HG02623 (cell line): ENCODE results near the gene DNAJB6.

Experiments used
- ATAC-seq: cut with Tn5 transposase; IDR thresholded peaks from one replicate; pipeline ENCODE4 v1.9.1; 2021; ENCODE audit warnings: moderate library complexity; ENCODE audit not compliant: unreplicated experiment

Gene DNAJB6

GRCh38 chr7:157336383-157337315 is at the start of gene DNAJB6:
TSS of gene DNAJB6 (plus strand) at chr7:157337004. CDS start at chr7:157358573, 21,569 bp downstream.
- peak; percentile 70 for ATAC-seq

DNA sequence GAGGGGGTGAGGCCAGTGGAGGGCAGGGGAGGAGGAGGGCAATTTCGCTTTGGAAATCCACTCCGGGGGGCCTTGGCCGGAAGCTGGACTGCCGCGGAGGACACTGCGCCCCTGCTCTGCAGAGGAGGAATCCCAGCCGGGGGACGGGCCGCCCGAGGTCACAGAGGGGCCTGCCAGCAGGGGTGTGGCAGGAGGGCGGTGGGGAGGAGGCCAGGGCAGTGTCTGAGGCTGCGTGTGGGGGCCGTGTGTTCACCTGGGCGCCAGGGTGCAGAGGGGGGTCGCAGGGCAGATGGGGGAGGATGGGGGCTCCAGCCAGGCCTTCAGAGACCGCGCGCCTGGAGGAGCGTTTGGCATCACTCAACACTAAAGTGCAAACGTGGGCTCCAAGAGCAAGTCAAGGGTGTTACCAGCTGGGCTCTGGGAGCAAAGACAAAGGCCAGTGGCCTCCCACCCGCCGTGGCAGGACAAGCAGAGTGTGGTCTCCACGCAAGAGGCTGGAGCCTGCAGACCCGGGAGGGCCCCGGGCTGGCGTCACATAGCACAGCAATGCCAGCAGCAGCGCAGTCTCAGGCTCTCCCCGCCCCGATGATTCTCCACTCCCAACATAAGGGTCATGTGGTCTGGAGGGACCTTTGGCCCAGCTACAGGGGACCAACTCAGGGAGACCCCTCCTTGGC is 45.3 kb upstream of the DNAJB6 start:
- ATAC-seq: no peak

DNA sequence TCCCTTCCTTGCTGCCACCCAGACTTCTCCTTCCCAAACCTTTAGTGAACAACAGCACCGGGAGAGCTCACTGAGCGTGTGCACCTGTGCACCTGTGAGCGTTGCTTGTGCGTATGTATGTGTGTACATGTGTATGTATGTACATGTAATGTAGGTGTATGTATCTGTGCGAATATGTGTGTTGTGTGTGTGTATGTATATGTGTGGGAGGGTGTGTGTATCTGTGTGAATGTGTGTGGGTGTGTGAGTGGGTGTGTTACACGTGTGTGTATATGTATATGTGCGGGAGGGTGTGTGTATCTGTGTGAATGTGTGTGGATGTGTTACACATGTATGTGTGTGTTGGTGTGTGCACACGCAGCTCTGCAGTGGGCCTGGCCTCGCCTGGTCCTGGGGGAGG is 44.5 kb upstream of the DNAJB6 start:
- no peak for ATAC-seq

GRCh38 chr7:157292770-157293412 is 43.9 kb upstream of the DNAJB6 start:
- ATAC-seq: no peak

- ATAC-seq: no peak
Observed at GRCh38 chr7:157293413-157293788, 43.4 kb upstream of the DNAJB6 start.

DNA sequence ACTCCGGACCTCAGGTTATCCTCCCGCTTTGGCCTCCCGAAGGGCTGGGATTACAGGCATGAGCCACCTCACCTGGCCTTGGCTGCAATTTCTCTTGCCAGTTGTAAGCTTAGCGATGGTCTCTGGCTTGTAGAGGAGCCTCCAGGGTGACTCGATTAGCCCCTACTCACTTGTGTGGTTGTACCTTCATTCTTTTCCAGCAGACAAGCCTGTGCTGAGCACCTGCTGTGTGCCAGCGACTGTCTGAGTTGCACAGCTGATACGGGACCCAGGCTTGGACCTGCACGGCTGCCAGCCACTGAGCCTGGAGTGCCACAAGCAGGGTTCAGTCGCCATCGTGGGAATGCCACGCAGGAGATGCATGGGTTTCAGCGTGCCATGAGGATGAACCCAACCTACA is 42.0 kb upstream of the DNAJB6 start:
- ATAC-seq: no peak

- ATAC-seq: no peak
Observed at GRCh38 chr7:157295338-157295737, 41.5 kb upstream of the DNAJB6 start.

DNA sequence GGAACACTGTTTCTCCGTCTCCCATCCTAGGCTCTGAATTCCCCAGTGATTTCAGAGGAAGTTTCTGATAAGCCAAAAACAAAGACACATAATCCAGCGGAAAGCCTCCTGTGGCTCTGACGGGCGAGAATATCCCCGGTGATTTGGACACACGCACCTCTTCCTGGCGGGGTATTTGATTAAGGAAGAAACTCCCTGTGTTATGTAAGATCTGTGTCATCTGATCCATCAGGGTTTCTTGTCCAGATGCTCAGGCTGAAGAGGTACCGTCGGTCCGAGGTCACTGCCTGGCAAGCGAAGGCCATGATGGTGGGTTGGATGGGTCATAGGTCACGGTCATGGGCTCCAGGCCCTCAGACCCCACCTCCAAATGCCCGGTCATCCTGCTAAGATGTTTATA is 39.6 kb upstream of the DNAJB6 start:
- ATAC-seq: no peak

DNA sequence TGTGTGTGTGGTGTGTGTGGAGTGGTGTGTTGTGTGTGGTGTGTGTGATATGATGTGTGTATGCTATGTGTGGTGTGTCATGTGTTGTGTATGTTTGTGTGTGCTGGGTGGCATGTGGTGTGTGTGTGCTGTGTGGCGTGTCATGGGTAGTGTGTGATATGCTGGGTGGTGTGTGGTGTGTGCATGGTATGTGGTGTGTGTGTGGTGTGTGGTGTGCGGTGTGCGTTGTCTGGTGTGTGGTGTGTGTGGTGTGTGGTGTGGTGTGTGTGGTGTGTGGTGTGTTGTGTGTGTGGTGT is 37.5 kb upstream of the DNAJB6 start:
- no peak for ATAC-seq

GRCh38 chr7:157299613-157300368 is 37.0 kb upstream of the DNAJB6 start:
- no peak for ATAC-seq

GRCh38 chr7:157300369-157300825 is 36.4 kb upstream of the DNAJB6 start:
- no peak for ATAC-seq

DNA sequence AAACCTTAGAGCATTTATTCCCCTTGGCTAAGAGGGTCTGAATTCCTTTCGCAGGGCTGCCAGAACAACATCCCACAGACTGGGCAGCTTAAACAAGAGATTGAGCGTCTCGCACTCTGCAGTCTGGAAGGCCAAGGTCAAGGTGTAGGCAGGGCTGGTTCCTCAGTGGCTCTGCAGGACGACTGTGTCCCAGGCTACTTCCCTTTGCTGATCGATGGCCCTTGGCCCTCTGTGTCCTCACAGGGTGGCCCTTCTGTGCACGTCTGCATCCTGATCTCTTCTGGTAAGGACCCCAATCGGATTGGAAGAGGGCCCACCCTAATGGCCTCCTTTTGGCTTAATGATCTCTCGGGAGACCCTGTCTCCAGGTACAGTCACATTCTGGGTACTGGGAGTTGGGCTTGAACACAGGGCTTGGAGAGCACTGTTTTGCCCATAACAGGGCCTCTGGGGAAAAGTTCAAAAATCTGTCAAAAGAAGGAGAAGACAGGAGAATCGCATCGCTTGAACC is 35.1 kb upstream of the DNAJB6 start:
- ATAC-seq: no peak

DNA sequence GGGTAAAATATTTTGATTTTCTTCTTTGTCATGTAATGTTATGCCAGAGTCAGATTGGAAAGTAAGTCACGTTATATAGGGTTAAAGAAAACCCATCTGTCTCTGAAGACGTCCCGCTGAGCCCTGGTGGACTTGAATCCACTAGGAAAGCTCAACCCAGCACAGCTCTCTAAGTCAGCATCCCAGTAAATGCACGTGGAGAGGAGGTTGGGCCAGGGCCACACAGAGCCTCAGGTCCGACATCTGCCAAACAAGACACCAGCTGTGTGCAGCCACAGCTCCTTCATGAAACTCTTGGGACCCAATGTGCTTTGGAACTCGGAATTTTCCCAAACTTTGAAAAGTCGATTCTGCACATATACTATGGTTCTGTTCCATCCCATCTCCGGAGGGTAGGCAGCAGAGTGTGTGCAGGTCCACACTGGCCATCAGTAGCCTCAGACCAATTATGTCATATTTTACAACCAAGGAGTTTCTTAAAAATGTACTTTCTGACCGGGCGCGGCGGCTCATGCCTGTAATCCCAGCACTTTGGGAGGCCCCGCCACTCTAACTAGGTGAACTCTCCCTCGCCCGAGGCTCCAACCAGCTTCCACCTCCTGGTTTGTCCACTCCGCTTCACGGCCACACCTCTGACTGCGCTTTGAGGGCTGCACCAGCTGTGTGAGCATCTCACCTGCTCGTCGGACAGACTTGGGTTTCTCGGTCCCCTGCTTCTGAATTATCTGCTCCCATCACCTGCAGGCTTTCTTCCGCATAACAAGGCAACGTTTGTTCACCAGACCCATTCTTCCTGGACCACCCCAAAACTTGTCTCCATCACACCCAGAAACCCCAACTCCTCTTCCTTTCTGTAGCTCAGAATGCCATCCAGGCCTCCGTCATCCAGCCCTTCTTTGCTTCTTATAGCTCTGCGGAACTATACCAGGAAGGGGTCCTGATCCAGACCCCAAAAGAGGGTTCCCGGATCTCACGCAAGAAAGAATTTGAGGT is 29.7 kb upstream of the DNAJB6 start:
- no peak for ATAC-seq

GRCh38 chr7:157309988-157310668 is 26.7 kb upstream of the DNAJB6 start:
- ATAC-seq: no peak

- no peak for ATAC-seq
Observed at GRCh38 chr7:157310676-157311185, 26.1 kb upstream of the DNAJB6 start.

GRCh38 chr7:157312941-157313340 is 23.9 kb upstream of the DNAJB6 start:
- ATAC-seq: no peak

DNA sequence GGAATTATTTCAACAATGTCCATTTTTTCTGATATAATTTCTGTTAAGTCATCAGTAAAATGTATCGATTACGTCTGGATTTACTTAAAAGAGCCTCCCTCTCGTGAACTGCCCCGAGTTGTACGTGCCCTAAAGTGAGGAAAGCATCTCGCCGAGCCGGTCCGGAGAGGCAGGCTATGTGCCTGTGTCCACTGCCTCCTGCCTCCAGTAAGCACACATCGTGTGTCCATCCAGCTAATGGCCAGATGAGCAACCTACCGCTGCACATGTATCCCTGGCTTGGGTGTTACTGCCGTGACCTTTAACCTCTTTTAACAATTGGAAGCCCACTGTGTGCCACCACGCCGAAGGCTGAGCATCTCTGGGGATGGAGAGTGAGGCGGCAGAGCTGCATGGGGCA is 23.2 kb upstream of the DNAJB6 start:
- ATAC-seq: no peak

- ATAC-seq: peak; percentile 88
Observed at GRCh38 chr7:157318015-157318706, 18.6 kb upstream of the DNAJB6 start.
